HG03354 (cell line): Measurements from ENCODE around the gene EFR3B.

Experiments used
- ATAC-seq: cut with Tn5 transposase; IDR thresholded peaks from one replicate; pipeline ENCODE4 v1.9.1; 2021; ENCODE audit warnings: mild to moderate bottlenecking; ENCODE audit not compliant: unreplicated experiment, poor library complexity, severe bottlenecking

EFR3B gene

GRCh38 chr2:25169073-25169470, 127.2 kb downstream of the EFR3B start:
- ATAC-seq, result no peak

DNA sequence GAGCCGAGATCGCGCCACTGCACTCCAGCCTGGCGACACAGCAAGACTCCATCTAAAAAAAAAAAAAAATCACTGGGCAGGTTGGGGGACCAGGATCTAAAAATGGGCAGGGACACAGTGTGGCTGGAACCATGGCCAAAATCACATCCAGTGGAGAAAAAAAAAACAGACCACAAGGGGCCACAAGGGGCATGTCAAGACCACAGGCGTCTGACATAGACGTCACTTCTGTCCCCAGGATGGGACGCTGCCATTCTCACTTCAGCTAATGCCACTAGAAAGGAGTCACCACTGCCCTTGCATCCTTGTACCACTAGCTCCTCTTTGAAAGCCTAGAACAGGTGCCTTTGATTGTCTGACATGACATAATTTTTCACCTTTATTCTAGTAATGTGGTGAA, 129.0 kb downstream of the EFR3B start:
- no peak for ATAC-seq

GRCh38 chr2:25173719-25174118, 131.8 kb downstream of the EFR3B start:
- no peak for ATAC-seq

DNA sequence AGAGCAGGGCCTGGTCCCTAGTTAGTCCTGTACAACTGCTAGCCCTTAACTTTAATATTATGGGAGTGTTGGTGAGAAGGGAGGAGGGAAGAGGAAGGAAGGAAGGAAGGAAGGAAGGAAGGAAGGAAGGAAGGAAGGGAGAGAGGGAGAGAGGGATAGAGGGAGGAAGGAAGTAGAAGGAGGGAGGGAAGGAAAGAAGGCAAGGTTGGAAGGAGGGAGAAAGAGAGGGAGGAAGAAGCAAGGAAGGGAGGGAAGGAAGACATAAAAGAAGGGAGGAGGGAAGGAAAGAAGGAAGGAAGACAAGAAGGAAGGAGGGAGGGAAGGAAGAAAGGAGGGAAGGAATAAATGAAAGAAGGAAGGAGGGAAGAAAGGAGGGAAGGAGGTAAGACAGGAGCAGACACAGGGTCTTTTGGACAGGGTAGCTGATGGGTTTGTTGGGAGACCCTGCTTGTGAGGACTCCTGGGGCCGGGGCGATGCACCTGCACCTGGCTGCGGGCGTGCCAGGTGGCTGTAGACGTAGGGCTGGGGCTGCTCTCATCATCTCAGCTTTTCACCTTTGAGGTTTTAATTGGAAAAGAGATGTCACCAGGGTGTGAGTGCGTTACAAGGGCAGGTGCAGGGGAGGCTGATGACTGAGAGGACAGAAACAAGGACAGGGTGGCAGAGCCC, 132.5 kb downstream of the EFR3B start:
- no peak for ATAC-seq

DNA sequence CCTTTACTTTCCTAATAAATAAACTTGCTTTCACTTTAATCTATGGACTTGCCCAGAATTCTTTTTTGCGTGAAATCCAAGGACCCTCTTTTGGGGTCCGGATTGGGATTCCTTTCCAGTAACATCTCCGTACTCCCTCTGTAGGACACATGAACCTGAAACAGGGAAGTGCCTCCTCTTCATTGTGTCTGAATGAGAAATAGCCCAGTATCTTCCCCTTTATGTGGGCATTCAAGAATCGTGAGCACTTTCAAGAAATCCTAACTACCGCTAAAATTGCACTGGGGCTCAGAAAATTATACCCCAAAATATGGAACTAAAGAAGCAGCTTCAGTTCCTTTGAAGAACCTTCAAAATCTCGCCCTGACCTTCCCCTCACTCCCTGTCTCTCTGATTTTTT, 134.3 kb downstream of the EFR3B start:
- no peak for ATAC-seq

GRCh38 chr2:25176541-25177181, 134.8 kb downstream of the EFR3B start:
- no peak for ATAC-seq

- no peak for ATAC-seq
Measured at GRCh38 chr2:25177211-25177611, 135.3 kb downstream of the EFR3B start.

DNA sequence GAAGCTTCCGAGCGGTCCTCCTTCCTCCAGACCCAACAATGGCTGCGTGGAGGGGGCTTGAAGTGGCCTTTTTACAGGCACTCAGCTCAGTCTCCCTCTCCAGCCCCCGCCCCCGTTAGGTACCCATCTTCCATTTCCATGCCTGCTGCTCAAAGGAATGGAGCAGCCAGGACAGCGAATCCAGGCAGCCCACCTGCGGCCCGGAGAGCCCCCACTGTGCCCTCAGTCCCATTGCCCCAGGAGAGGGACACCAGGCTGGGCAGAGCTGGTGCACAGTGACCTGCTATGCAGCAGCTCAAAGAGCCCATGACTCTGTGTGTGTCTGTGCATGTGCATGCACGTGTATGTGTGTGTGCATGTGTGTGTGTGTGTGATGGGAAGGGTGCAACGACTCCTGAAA, 137.1 kb downstream of the EFR3B start:
- ATAC-seq, result no peak

- no peak for ATAC-seq
Measured at GRCh38 chr2:25184254-25184653, 142.4 kb downstream of the EFR3B start.

DNA sequence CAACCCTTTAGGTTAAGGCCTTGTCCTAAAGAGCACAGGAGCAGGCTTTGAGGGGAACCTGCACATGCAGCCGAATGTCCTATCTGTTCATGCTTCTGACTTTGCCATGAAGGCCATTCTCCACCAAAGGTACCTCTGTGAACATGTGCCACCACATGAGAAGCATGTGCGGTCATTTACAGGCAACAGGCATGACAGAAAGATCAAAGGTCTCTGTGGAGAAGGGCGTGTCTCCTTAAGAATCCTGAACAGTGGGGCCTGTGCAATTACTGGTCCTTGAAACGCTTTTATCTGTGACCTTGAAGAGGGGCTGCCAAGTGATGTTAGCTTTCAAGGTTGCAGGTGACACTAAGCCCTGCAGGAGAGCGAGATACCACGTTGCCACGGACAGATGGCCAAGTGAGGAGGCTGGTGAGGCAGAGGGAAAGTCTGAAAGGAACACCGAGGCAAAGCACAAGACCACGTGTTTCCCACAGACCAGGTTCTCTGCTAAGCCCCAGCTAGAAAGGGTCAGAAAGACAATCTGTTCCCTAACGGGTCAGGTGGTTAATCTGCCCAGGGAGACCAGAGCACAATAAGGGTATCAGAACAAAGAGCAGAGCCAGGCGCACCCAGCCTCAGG, 146.0 kb downstream of the EFR3B start:
- no peak for ATAC-seq

GRCh38 chr2:25188405-25188804, 146.5 kb downstream of the EFR3B start:
- no peak for ATAC-seq

DNA sequence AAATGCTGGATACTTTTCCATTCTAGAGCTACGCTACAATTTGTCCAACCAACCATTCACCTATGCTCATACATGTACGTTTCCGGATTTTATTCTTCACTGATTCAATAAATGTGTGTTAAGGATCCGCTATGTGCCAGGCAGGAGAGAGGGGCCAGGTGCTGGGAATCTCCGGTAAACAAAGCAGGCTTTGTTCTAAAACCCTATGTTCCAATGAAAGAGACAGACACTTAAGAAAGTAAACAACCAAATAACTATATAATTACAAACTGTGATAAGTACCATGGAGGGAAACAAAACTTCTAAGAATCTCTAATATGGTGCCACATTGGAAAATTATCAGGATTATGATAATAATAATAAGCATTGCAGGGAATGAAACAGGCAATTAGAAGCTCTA, 148.7 kb downstream of the EFR3B start:
- ATAC-seq, result no peak

- no peak for ATAC-seq
Measured at GRCh38 chr2:25194576-25195122, 152.8 kb downstream of the EFR3B start.

- ATAC-seq, result no peak
Measured at GRCh38 chr2:25197336-25198208, 155.7 kb downstream of the EFR3B start.

GRCh38 chr2:25198209-25198525, 156.3 kb downstream of the EFR3B start:
- ATAC-seq, result no peak

- no peak for ATAC-seq
Measured at GRCh38 chr2:25198576-25198975, 156.7 kb downstream of the EFR3B start.

GRCh38 chr2:25201265-25201664, 159.4 kb downstream of the EFR3B start:
- ATAC-seq, result no peak

GRCh38 chr2:25201794-25202193, 159.9 kb downstream of the EFR3B start:
- no peak for ATAC-seq

- ATAC-seq, result no peak
Measured at GRCh38 chr2:25202275-25202674, 160.4 kb downstream of the EFR3B start.

GRCh38 chr2:25204190-25204838, 162.4 kb downstream of the EFR3B start:
- ATAC-seq, result peak; percentile 57
